Measurements from ENCODE around the gene IER3. TPM values are rescaled to one million over a fixed set of nuclear protein-coding genes. Genes with fewer than 3 reads are reported as not detected.
"Not testable (repeated sequence)": the region's sequence is repeated elsewhere in the genome, so short reads cannot be mapped to it uniquely, and the experiment has no call there.

Gene IER3
- total RNA-seq, 1 donor from 2014 or later = 131 TPM

- Mint-ChIP-seq H3K36me3 (no peaks in the 10 kb centered on the region), H3K4me3 (no peak overlapping the region), H3K27ac (peak overlapping the region; percentile 99), H3K27me3 (ENCODE audit: low read depth) (no peaks in the 10 kb centered on the region), H3K4me1 (peaks cover 72% of the 10 kb centered on the region), H3K9me3 (no peaks in the 10 kb centered on the region)
- DNase-seq (ENCODE audit: low spot score in 2 of 2, unreplicated experiment in 2 of 2) = no peak
- no peak for TF ChIP-seq CTCF (IDR thresholded peaks at IDR 0.05; ENCODE audit: unreplicated experiment)
These were observed 23.6 kb upstream of the IER3 start for GRCh38 chr6:30767944-30768301.

GRCh38 chr6:30767158-30767943, 23.0 kb upstream of the IER3 start:
- TF ChIP-seq CTCF (IDR thresholded peaks at IDR 0.05; ENCODE audit: unreplicated experiment) = no peak
- H3K4me1 Mint-ChIP-seq = peaks cover 67% of the 10 kb centered on the region
- peak overlapping the region; percentile 76 for H3K27ac Mint-ChIP-seq
- no peaks in the 10 kb centered on the region for H3K9me3 Mint-ChIP-seq
- DNase-seq (ENCODE audit: low spot score in 2 of 2, unreplicated experiment in 2 of 2) = no peak
- no peaks in the 10 kb centered on the region for H3K36me3 Mint-ChIP-seq
- no peak overlapping the region for H3K4me3 Mint-ChIP-seq
- no peaks in the 10 kb centered on the region for H3K27me3 Mint-ChIP-seq (ENCODE audit: low read depth)

- H3K27me3 Mint-ChIP-seq (ENCODE audit: low read depth) = no peaks in the 10 kb centered on the region
- no peaks in the 10 kb centered on the region for H3K36me3 Mint-ChIP-seq
- H3K4me1 Mint-ChIP-seq = peaks cover 68% of the 10 kb centered on the region
- H3K27ac Mint-ChIP-seq = peak overlapping the region; percentile 43
- DNase-seq (ENCODE audit: low spot score in 2 of 2, unreplicated experiment in 2 of 2) = no peak
- TF ChIP-seq CTCF (IDR thresholded peaks at IDR 0.05; ENCODE audit: unreplicated experiment) = no peak
- no peaks in the 10 kb centered on the region for H3K9me3 Mint-ChIP-seq
- H3K4me3 Mint-ChIP-seq = no peak overlapping the region
These were observed 22.3 kb upstream of the IER3 start for GRCh38 chr6:30766461-30767157.

- Mint-ChIP-seq H3K4me1 (peaks cover 76% of the 10 kb centered on the region), H3K27ac (peak overlapping the region; percentile 95)
- not testable (repeated sequence) for DNase-seq (ENCODE audit: low spot score in 2 of 2, unreplicated experiment in 2 of 2); H3K4me3 Mint-ChIP-seq; H3K27me3 Mint-ChIP-seq (ENCODE audit: low read depth); H3K36me3 Mint-ChIP-seq; H3K9me3 Mint-ChIP-seq
These were observed 21.1 kb upstream of the IER3 start for GRCh38 chr6:30765495-30765894.

- not testable (repeated sequence) for H3K36me3 Mint-ChIP-seq; H3K9me3 Mint-ChIP-seq; H3K27me3 Mint-ChIP-seq (ENCODE audit: low read depth); DNase-seq (ENCODE audit: low spot score in 2 of 2, unreplicated experiment in 2 of 2)
- H3K4me1 Mint-ChIP-seq = peaks cover 78% of the 10 kb centered on the region
- H3K27ac Mint-ChIP-seq = peak overlapping the region; percentile 95
- peak overlapping the region; percentile 38 for H3K4me3 Mint-ChIP-seq
These were observed 20.2 kb upstream of the IER3 start for GRCh38 chr6:30764490-30765043.

- TF ChIP-seq CTCF (IDR thresholded peaks at IDR 0.05; ENCODE audit: unreplicated experiment) = no peak
- Mint-ChIP-seq H3K4me1 (peaks cover 77% of the 10 kb centered on the region), H3K9me3 (no peaks in the 10 kb centered on the region), H3K27me3 (ENCODE audit: low read depth) (no peaks in the 10 kb centered on the region), H3K4me3 (peak overlapping the region; percentile 38), H3K36me3 (no peaks in the 10 kb centered on the region), H3K27ac (peak overlapping the region; percentile 95)
- peak in 1 of 2 experiments; percentile 43 for DNase-seq (ENCODE audit: low spot score in 2 of 2, unreplicated experiment in 2 of 2)
These were observed 19.5 kb upstream of the IER3 start for GRCh38 chr6:30763618-30764489.

Measured in mesothelial cell of epicardium (in vitro differentiated cells).